ENCODE results near the gene NAA40. TPM values are rescaled to one million over a fixed set of nuclear protein-coding genes. Genes with fewer than 3 reads are reported as not detected.
"Not testable (repeated sequence)": the region's sequence is repeated elsewhere in the genome, so short reads cannot be mapped to it uniquely, and the experiment has no call there.

NAA40 gene
- total and polyA plus RNA-seq, 5 donors = 20.1 to 47.6 (median 29.1) TPM

DNA sequence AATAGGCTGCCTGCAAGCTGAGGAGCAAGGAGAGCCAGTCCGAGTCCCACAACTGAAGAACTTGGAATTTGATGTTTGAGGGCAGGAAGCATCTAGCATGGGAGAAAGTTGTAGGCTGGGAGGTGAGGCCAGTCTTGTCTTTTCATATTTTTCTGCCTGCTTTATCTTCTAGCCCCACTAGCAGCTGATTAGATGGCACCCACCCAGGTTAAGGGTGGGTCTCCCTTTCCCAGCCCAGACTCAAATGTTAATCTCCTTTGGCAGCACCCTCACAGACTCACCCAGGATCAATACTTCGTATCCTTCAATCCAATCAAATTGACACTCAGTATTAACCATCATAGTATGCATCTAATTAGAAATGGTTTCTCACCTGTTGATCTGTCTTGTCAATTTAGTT, 30.7 kb downstream of the NAA40 start:
- WGBS = 84% methylated on average over 2 of the region's 2 CpGs
- H3K4me3 ChIP-seq (ENCODE audit: low read length) = no peak overlapping the region
- ATAC-seq (no peak), DNase-seq (no peak)
- intact Hi-C loops (cut with DNase I) = no loop called here
- no peaks in the 10 kb centered on the region for H3K27me3 ChIP-seq (ENCODE audit: control insufficient read depth, insufficient read depth)
- H3K9me3 ChIP-seq (ENCODE audit: control insufficient read depth, low read length) = no peaks in the 10 kb centered on the region
- no peaks in the 10 kb centered on the region for H3K4me1 ChIP-seq (ENCODE audit: control insufficient read depth, insufficient read depth, low read length)
- no peak overlapping the region for H3K27ac ChIP-seq (ENCODE audit: low read length)

DNA sequence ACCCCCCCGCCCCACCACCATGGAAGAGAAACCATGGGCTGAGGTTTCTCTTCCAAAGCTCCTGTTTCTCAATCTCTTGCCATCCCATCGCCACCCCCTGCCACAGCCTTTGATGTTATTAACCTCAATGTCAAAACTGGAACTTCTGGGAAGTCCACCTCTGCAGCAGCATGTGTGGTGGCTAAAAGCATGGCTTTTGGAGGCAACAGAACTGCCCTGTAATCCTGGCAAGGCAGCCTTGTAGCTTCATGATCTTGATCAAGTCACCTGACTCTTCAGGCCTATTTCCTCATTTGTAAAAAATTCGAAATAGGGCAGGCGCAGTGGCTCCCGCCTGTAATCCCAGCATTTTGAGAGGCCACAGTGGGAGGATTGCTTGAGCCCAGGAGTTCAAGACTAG, 32.1 kb downstream of the NAA40 start:
- Histone ChIP-seq H3K4me1 (ENCODE audit: control insufficient read depth, insufficient read depth, low read length) (no peaks in the 10 kb centered on the region), H3K4me3 (ENCODE audit: low read length) (no peak overlapping the region), H3K9me3 (ENCODE audit: control insufficient read depth, low read length) (no peaks in the 10 kb centered on the region), H3K27me3 (ENCODE audit: control insufficient read depth, insufficient read depth) (no peaks in the 10 kb centered on the region), H3K27ac (ENCODE audit: low read length) (no peak overlapping the region)
- ATAC-seq = no peak
- WGBS = 65% methylated on average over 5 of the region's 5 CpGs
- no peak for DNase-seq
- intact Hi-C loops (cut with DNase I) = no loop called here

DNA sequence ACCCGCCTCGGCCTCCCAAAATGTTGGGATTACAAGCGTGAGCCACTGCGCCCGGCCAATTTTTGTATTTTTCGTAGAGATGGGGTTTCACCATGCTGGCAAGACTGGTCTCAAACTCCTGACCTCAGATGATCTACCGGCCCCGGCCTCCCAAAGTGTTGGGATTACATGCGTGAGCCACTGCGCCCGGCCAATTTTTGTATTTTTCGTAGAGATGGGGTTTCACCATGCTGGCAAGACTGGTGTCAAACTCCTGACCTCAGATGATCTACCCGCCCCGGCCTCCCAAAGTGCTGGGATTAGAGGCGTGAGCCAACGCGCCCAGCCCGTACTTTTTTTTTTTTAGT, 35.1 kb downstream of the NAA40 start:
- ATAC-seq; H3K9me3 ChIP-seq (ENCODE audit: control insufficient read depth, low read length); H3K4me3 ChIP-seq (ENCODE audit: low read length); H3K4me1 ChIP-seq (ENCODE audit: control insufficient read depth, insufficient read depth, low read length); H3K27ac ChIP-seq (ENCODE audit: low read length); DNase-seq; H3K27me3 ChIP-seq (ENCODE audit: control insufficient read depth, insufficient read depth); intact Hi-C loops (cut with DNase I): not testable (repeated sequence)
- 67% methylated on average over 18 of the region's 18 CpGs for WGBS

- no peaks in the 10 kb centered on the region for H3K27me3 ChIP-seq (ENCODE audit: control insufficient read depth, insufficient read depth)
- H3K9me3 ChIP-seq (ENCODE audit: control insufficient read depth, low read length) = no peaks in the 10 kb centered on the region
- DNase-seq (peak; percentile 97 to 98 (median 97)), ATAC-seq (peak; percentile 97)
- H3K4me3 ChIP-seq (ENCODE audit: low read length) = peak within 1 kb of the TSS; percentile 75
- intact Hi-C loops (cut with DNase I) = no loop called here
- under 1% methylated on average over 67 of the region's 67 CpGs for WGBS
- no peaks in the 10 kb centered on the region for H3K4me1 ChIP-seq (ENCODE audit: control insufficient read depth, insufficient read depth, low read length)
- H3K27ac ChIP-seq (ENCODE audit: low read length) = peak within 1 kb of the TSS; percentile 98
These were observed 35.7 kb downstream of the NAA40 start, which contains the start of gene COX8A for GRCh38 chr11:63974259-63975143. COX8A (plus strand) TSS chr11:63974620; CDS start chr11:63974681, 61 bp downstream.

DNA sequence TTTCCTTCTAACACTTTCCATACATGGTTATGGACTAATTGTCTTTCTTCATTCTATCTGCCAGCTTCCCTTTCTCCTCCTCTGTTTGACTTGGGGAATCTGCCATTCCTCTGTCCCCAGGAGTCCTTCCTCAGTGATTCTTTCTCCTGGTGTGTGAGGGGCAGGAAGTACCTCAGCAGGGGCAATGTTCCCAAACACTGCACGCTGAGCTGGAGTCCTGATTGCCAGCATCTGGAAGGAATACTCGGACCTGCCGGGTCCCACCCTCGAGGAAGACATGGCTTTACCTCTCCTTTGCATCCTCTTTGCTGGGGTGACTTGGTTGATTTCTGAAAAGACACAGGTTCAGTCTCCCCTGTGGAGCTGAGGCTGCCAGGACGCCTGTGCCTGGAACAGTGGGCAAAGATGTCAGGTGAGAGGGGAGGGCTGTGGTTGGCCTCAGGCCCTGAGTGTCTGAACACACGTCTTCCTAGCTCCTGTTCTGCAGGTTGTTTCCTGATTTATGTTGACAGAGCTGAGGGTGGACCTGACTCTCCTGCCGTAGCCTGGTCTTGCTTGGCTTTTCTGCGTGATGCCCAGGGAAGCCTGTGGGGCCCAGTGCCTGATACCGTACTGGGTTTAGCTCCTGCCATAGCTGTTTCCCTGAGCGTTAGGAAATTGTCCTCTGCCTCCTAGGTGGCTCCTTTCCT, 39.9 kb downstream of the NAA40 start:
- DNase-seq = peak in 1 of 3 donors; percentile 27
- no peak overlapping the region for H3K4me3 ChIP-seq (ENCODE audit: low read length)
- H3K27ac ChIP-seq (ENCODE audit: low read length) = no peak overlapping the region
- WGBS = 74% methylated on average over 10 of the region's 10 CpGs
- no peak for ATAC-seq
- intact Hi-C loops (cut with DNase I) = no loop called here
- H3K27me3 ChIP-seq (ENCODE audit: control insufficient read depth, insufficient read depth) = no peaks in the 10 kb centered on the region
- no peaks in the 10 kb centered on the region for H3K4me1 ChIP-seq (ENCODE audit: control insufficient read depth, insufficient read depth, low read length)
- H3K9me3 ChIP-seq (ENCODE audit: control insufficient read depth, low read length) = no peaks in the 10 kb centered on the region

DNA sequence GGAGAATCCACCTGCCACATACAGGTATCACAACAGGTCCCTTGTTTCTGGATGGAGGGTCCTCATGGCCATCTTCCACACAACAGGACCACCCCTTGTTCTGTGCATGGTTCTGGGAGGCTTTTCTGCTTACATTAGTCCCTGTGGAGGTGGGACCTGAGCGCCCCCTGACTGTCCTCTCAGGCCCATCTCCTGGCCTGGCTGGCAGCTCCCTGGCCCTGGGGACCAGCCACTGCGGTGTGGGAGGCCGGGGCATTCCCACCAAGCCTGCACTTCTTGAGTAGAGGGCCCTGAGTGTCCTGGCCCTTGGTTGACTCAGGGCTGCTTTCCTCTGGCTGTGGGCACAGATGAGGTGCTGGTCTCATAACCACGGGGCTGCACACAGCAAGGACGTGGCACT, 40.6 kb downstream of the NAA40 start:
- no peak overlapping the region for H3K4me3 ChIP-seq (ENCODE audit: low read length)
- no peaks in the 10 kb centered on the region for H3K9me3 ChIP-seq (ENCODE audit: control insufficient read depth, low read length)
- WGBS = 82% methylated on average over 5 of the region's 5 CpGs
- no peaks in the 10 kb centered on the region for H3K4me1 ChIP-seq (ENCODE audit: control insufficient read depth, insufficient read depth, low read length)
- intact Hi-C loops (cut with DNase I) = no loop called here
- no peaks in the 10 kb centered on the region for H3K27me3 ChIP-seq (ENCODE audit: control insufficient read depth, insufficient read depth)
- H3K27ac ChIP-seq (ENCODE audit: low read length) = peak overlapping the region; percentile 7
- no peak for ATAC-seq
- peak in 1 of 3 donors; percentile 13 for DNase-seq

DNA sequence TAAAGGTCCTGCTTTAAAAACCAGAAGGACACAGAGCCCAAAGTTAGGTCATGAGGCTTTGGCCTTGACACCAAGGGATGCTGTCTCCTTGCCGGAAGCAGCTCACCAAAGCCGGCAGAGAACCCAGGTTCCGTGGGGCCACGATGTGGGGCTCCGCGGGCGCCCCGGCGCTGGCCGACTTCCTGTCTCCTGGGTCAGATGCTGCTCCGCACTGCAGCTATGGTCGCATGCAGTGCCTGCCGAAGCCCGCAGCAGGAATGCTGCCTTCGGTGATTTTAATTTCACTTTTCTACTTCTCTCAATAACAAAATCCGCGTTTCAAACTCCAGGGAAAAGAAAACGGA, 47.0 kb downstream of the NAA40 start:
- Histone ChIP-seq H3K27me3 (ENCODE audit: control insufficient read depth, insufficient read depth) (no peaks in the 10 kb centered on the region), H3K4me1 (ENCODE audit: control insufficient read depth, insufficient read depth, low read length) (peaks cover 7% of the 10 kb centered on the region), H3K4me3 (ENCODE audit: low read length) (peak overlapping the region; percentile 71), H3K27ac (ENCODE audit: low read length) (peak overlapping the region; percentile 8), H3K9me3 (ENCODE audit: control insufficient read depth, low read length) (no peaks in the 10 kb centered on the region)
- ATAC-seq = peak; percentile 41 to 52
- DNase-seq = peak in 2 of 3 donors; percentile 76 to 79
- WGBS = 1% methylated on average over 18 of the region's 18 CpGs
- intact Hi-C loops (cut with DNase I) = no loop called here

- Histone ChIP-seq H3K4me3 (ENCODE audit: low read length) (peak within 1 kb of the TSS; percentile 71), H3K27ac (ENCODE audit: low read length) (peak within 1 kb of the TSS; percentile 66), H3K4me1 (ENCODE audit: control insufficient read depth, insufficient read depth, low read length) (peaks cover 7% of the 10 kb centered on the region), H3K9me3 (ENCODE audit: control insufficient read depth, low read length) (no peaks in the 10 kb centered on the region), H3K27me3 (ENCODE audit: control insufficient read depth, insufficient read depth) (no peaks in the 10 kb centered on the region)
- peak; percentile 95 to 96 for ATAC-seq
- WGBS = under 1% methylated on average over 62 of the region's 63 CpGs
- peak; percentile 93 to 97 (median 96) for DNase-seq
- intact Hi-C loops (cut with DNase I) = no loop called here
These were observed 47.5 kb downstream of the NAA40 start, which contains the start of gene OTUB1 for GRCh38 chr11:63986156-63986931. OTUB1 (plus strand) TSS chr11:63986438; CDS start chr11:63986457, 19 bp downstream.

GRCh38 chr11:63986932-63987513, 48.2 kb downstream of the NAA40 start:
- ATAC-seq (no peak), DNase-seq (peak in 1 of 3 donors; percentile 40)
- Histone ChIP-seq H3K27me3 (ENCODE audit: control insufficient read depth, insufficient read depth) (no peaks in the 10 kb centered on the region), H3K9me3 (ENCODE audit: control insufficient read depth, low read length) (no peaks in the 10 kb centered on the region), H3K27ac (ENCODE audit: low read length) (no peak overlapping the region), H3K4me1 (ENCODE audit: control insufficient read depth, insufficient read depth, low read length) (peaks cover 7% of the 10 kb centered on the region), H3K4me3 (ENCODE audit: low read length) (peak overlapping the region; percentile 71)
- 34% methylated on average over 25 of the region's 25 CpGs for WGBS
- intact Hi-C loops (cut with DNase I) = no loop called here

GRCh38 chr11:63991558-63991957, 52.8 kb downstream of the NAA40 start:
- H3K9me3 ChIP-seq (ENCODE audit: control insufficient read depth, low read length) = no peaks in the 10 kb centered on the region
- ATAC-seq (no peak), DNase-seq (no peak)
- H3K4me1 ChIP-seq (ENCODE audit: control insufficient read depth, insufficient read depth, low read length) = peaks cover 4% of the 10 kb centered on the region
- no peak overlapping the region for H3K27ac ChIP-seq (ENCODE audit: low read length)
- intact Hi-C loops (cut with DNase I) = loop anchor here in 1 of 4 donors (2.0 kb wide), 1 partner anchor 75 kb away; the partner anchor contains the start of gene RCOR2
- no peak overlapping the region for H3K4me3 ChIP-seq (ENCODE audit: low read length)
- WGBS = 91% methylated on average over 10 of the region's 10 CpGs
- no peaks in the 10 kb centered on the region for H3K27me3 ChIP-seq (ENCODE audit: control insufficient read depth, insufficient read depth)

All from right cardiac atrium (tissue), 5 donors.